Amygdala (tissue), 56 donors: ENCODE data around the gene PXYLP1.
"Not testable (repeated sequence)": the region's sequence is repeated elsewhere in the genome, so short reads cannot be mapped to it uniquely, and the experiment has no call there.

ENCODE experiments used
- DNase-seq, 56 donors: peaks; one replicate each; lab custom pipeline; 2025; lab: John Stamatoyannopoulos, UW

The PXYLP1 gene

GRCh38 chr3:141289228-141289772 lies 57.7 kb downstream of the PXYLP1 start:
- DNase-seq, result no peak

- no peak for DNase-seq
These were observed 60.1 kb downstream of the PXYLP1 start for GRCh38 chr3:141291559-141292355.

- no peak for DNase-seq
These were observed 60.9 kb downstream of the PXYLP1 start for GRCh38 chr3:141292356-141293058.

- no peak for DNase-seq
These were observed 62.7 kb downstream of the PXYLP1 start for GRCh38 chr3:141294301-141294700.

- DNase-seq, result no peak
These were observed 63.2 kb downstream of the PXYLP1 start for GRCh38 chr3:141294848-141295247.

- DNase-seq, result not testable (repeated sequence)
These were observed 68.8 kb downstream of the PXYLP1 start for GRCh38 chr3:141300426-141300825.

- peak in 1 of 56 donors; percentile 13 for DNase-seq
These were observed 70.9 kb downstream of the PXYLP1 start for GRCh38 chr3:141302364-141303141.

- DNase-seq, result peak in 13 of 56 donors; percentile 12 to 76 (median 37)
These were observed 72.0 kb downstream of the PXYLP1 start for GRCh38 chr3:141303481-141304223.

- peak in 2 of 56 donors; percentile 4 to 7 for DNase-seq
These were observed 73.8 kb downstream of the PXYLP1 start for GRCh38 chr3:141305436-141305835.

- DNase-seq, result no peak
These were observed 74.7 kb downstream of the PXYLP1 start for GRCh38 chr3:141306276-141306675.

- no peak for DNase-seq
These were observed 75.3 kb downstream of the PXYLP1 start for GRCh38 chr3:141306922-141307321.

- DNase-seq, result no peak
These were observed 75.9 kb downstream of the PXYLP1 start for GRCh38 chr3:141307351-141308059.

- DNase-seq, result peak in 9 of 56 donors; percentile 11 to 51 (median 31)
These were observed 77.1 kb downstream of the PXYLP1 start for GRCh38 chr3:141308588-141309218.

- no peak for DNase-seq
These were observed 79.5 kb downstream of the PXYLP1 start for GRCh38 chr3:141311170-141311495.

GRCh38 chr3:141311496-141312353 lies 80.1 kb downstream of the PXYLP1 start:
- peak; percentile 84 to 98 (median 96) for DNase-seq

GRCh38 chr3:141312354-141313092 lies 80.9 kb downstream of the PXYLP1 start:
- no peak for DNase-seq

- DNase-seq, result no peak
These were observed 81.6 kb downstream of the PXYLP1 start for GRCh38 chr3:141313093-141313683.
